Stimulated activated CD4-positive, alpha-beta T cell treated with anti-CD3 and anti-CD28 coated beads, Interleukin-12 subunit alpha, Interleukin-12 subunit beta, amount 100 ng/mL, for 4 hours (primary cell): Measurements from ENCODE around the gene CATSPERD.
A peak's percentile ranks its signal among the peaks of the same experiment; 100 is the strongest.

ENCODE experiments used
- DNase-seq: peaks from one replicate; pipeline ENCODE4 v3.0.0-alpha.2; 2020

CATSPERD gene

GRCh38 chr19:5719961-5720790 lies at the start of gene CATSPERD, which contains the start of gene LONP1:
Gene CATSPERD (plus strand): TSS chr19:5720637. CDS start chr19:5720738, 101 bp downstream.
Gene LONP1 (minus strand): TSS chr19:5720146. CDS start chr19:5720132, 14 bp downstream.
- DNase-seq, result peak; percentile 98

DNA sequence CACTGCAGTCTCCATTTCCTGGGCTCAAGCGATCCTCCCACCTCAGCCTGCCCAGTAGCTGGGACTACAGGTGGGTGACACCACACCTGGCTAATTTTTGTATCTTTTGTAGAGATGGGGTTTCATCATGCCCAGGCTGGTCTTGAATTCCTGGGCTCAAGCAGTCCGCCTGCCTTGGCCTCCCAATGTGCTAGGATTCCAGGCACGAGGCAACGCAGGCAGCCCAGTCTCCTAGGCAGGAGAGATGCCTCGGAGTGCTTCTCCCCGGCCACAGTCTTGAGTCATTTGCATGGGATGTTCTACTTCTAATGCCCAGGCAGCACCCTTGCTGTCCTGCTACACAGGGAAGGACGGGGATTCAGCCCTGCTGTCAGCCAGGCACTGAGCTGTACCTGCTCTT lies 48.8 kb upstream of the CATSPERD start:
- DNase-seq, result no peak

GRCh38 chr19:5672708-5673459 lies 47.6 kb upstream of the CATSPERD start:
- no peak for DNase-seq

DNA sequence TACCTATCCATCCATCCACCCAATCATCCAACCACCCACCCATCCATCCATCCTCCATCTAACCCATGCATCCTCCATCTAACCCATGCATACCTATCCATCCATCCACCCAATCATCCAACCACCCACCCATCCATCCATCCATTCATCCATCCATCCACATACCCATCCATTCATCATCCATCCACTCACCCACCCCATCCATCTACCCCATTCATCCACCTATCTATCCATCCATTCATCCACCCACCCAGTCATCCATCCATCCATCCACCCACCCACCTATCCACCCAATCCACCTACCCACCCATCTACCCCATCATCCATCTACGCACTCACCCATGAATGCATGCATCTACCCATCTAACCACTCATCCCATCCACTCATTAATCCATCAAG lies 46.7 kb upstream of the CATSPERD start:
- no peak for DNase-seq

- no peak for DNase-seq
Observed at GRCh38 chr19:5674714-5675113, 45.7 kb upstream of the CATSPERD start.

DNA sequence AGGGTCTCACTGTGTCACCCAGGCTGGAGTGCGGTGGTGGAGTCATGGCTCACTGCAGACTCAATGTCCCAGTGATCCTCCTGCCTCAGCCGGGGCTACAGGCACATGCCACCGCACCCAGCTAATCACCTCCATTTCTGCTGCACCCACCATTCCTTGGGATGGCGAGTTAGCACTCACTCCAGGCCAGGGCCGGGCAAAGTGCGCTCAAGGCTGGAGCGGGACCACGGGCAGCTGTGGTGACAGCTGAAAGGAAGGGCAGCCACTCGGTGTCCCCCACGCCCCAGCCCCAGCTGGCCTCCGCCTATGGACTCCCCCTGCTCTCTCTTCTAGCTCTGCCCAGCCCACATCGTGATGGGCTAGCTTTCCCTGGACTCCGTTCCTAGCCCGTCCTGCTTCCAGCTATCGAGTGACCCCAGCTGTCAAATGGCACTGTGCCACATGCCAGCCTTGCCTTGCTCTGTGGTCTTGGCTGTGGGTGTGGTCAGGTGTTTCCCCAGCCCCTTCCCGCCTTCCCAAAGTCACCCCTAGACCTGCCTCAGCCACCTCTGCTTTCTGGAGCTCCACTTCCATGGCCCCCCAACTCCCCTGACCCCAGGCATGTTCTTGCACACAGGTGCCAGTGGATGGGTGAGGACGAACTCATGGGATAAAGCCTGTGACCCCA lies 44.2 kb upstream of the CATSPERD start:
- no peak for DNase-seq

DNA sequence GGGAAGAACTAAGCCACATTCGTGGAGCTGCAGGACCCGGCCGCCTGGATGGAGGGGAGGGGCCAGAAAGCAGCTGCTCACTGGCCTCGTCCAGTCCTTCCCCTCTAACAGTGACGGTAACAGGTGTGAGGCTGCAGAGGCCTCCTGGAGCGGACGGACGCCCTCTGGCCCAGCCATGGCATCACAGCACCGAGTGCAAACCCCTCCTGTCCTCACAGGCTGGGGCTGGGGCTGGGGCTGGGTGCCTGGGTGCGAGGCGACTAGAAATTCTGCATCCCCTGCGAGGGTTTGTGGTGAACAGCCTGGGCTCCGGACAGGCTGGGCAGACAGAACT lies 43.7 kb upstream of the CATSPERD start:
- DNase-seq, result no peak

DNA sequence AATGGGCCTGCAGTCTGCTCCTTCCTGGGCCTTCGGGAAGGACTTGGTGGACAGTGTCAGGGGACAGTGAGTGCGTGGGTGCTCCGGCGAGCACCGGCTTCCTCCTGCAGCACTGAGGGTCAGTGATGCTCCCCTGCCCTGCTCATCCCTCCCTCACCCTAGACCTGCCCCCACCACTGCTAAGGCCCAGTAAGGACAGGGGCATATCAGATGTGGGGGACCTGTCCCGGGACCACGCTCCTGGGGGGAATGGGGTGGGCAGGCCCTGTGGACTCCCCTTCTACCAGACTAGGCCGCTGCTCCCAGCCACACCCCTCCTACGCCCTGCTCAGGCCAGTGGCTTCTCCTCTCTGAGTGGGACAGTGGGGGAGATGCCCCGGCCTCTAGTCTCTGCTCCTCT lies 43.3 kb upstream of the CATSPERD start:
- DNase-seq, result no peak

DNA sequence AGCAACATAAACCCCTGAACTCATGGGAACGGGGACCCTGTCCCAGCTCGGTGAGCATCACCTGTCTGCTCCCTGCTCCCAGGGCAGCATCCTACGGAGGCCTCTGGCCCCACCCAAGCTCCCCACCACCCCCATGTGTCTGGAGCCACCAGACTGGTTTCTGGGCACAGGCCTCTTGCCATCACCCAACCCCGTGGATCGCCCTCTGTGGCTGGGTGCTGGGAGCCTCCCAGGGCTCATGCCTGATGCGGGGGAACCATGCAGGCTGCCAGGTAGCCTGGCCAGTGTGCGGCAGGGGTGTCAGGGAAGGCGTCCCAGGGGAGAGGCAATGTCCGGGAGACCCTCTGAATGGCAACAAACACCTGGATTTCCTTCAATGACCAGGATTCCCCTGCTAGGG lies 42.9 kb upstream of the CATSPERD start:
- no peak for DNase-seq

GRCh38 chr19:5678071-5678718 lies 42.2 kb upstream of the CATSPERD start:
- no peak for DNase-seq

GRCh38 chr19:5679289-5680083 lies 41.0 kb upstream of the CATSPERD start:
- DNase-seq, result no peak

DNA sequence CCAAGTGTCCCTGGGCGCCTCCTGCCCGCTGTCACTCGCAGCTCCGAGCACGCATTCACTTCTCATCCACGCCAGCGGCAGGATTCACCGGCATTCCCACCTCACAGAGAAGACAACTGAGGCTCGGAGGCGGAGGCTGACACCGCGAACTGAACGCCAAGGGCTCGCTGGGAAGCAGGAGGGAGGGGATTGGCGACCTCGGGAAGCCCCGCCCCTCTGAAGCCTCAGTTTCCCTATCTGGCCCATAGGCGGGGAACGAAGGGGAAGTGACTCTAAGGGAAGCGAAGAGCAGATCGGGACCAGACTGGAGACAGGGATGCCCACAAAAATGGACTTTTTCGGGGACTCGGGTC lies 40.4 kb upstream of the CATSPERD start:
- DNase-seq, result no peak

- DNase-seq, result peak; percentile 97
Observed at GRCh38 chr19:5680437-5681368, 39.7 kb upstream of the CATSPERD start, which contains the start of the genes HSD11B1L and MICOS13. Gene HSD11B1L (plus strand): TSS chr19:5681027. CDS start chr19:5684833, 3,806 bp downstream. Gene MICOS13 (minus strand): TSS chr19:5680516. CDS start chr19:5680486, 30 bp downstream.

DNA sequence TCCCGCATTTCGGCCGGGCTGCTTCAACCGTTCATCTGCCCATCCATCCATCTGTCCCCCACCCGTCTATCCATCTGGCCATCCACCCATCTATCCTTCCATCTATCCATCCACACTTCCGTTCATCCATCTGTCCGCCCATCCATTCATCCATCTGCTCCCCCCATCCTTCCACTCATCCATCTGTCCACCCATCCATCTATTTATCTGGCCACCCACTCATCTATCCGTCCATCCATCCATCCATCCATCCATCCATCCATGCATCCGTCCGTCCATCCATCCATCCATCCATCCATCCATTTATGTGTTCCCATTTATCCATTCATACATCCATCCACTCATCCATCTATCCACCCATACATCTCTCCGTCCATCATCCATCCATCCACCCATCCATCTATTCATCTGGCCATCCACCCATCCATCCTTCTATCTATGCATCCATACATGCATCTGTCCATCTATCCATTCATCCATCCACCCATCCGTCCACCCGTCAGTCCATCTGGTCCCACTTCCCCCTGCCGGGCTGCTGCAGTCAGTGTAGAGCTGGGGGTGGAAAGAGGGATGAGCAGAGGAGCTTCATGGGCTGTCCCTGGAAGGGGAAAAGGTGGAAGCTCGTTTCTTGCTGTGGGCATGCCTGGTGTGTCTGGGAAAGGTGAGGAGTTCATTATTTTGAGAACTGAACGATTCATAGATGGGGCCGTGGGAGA lies 38.9 kb upstream of the CATSPERD start:
- no peak for DNase-seq

DNA sequence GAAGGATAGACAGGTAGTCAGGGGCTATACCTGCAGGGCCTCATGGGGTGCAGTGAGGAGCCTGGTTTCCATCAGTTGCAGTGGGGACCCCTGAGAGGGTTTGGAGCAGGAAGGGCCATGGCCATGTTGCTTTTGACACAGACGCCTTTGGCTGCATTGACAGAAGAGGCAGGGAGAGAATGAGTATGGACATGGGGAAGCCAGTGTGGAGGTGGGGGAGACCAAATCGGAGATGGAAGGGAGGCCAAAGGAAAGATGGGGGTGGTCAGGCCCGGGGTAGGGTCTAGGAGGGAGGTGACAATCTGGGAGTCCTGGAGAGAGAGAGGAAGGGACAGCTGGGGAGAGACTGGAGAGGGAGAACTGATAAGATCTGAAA lies 38.3 kb upstream of the CATSPERD start:
- no peak for DNase-seq

- DNase-seq, result no peak
Observed at GRCh38 chr19:5683177-5683886, 37.1 kb upstream of the CATSPERD start.

- no peak for DNase-seq
Observed at GRCh38 chr19:5684694-5685430, 35.6 kb upstream of the CATSPERD start.

GRCh38 chr19:5686326-5686646 lies 34.2 kb upstream of the CATSPERD start:
- no peak for DNase-seq
